Measurements from ENCODE around the gene FNDC3B. TPM values are rescaled to one million over a fixed set of nuclear protein-coding genes. Genes with fewer than 3 reads are reported as not detected.

The FNDC3B gene
- total and polyA plus RNA-seq, 9 of the 15 experiments (the other 6 are each of a cell fraction or from before 2014, with no cell fraction given): 7.0 to 35.8 (median 16.2) TPM

GRCh38 chr3:172072543-172072942, 33.2 kb downstream of the FNDC3B start (continued):
- TF ChIP-seq RERE (CRISPR knock-in tag; IDR thresholded peaks at IDR 0.05; ENCODE audit: borderline replicate concordance) (no peak), CBFA2T3 (IDR thresholded peaks at IDR 0.05) (peak; percentile 57), CHAMP1 (IDR thresholded peaks at IDR 0.05) (no peak), EWSR1 (IDR thresholded peaks at IDR 0.05; ENCODE audit: borderline replicate concordance, low read depth, partially characterized antibody) (no peak), SUPT5H (IDR thresholded peaks at IDR 0.05) (no peak), MXI1 (IDR thresholded peaks at IDR 0.05; ENCODE audit: low read depth, low read length) (no peak), RAD51 (IDR thresholded peaks at IDR 0.05; ENCODE audit: borderline replicate concordance, low read depth) (no peak), POLR3G (IDR thresholded peaks at IDR 0.05; ENCODE audit: extremely low read depth, insufficient read length, insufficient replicate concordance) (no peak), TCF3 (CRISPR knock-in tag; IDR thresholded peaks at IDR 0.05) (peak; percentile 41; the same call in 1 of the 2 replicates), GATAD2A (IDR thresholded peaks at IDR 0.05) (0 out of 2 replicates have a peak, but pooled peaks have one; percentile 12), MEIS2 (IDR thresholded peaks at IDR 0.05; ENCODE audit: partially characterized antibody) (peak; percentile 14), MCM5 (IDR thresholded peaks at IDR 0.05; ENCODE audit: low read depth) (no peak), ARID1B (IDR thresholded peaks at IDR 0.05) (peak; percentile 53; the same call in 1 of the 2 replicates), GATAD2B (IDR thresholded peaks at IDR 0.05; ENCODE audit: borderline replicate concordance) (no peak), TEAD4 (IDR thresholded peaks at IDR 0.05; ENCODE audit: low read length) (0 out of 2 replicates have a peak, but pooled peaks have one; percentile 29), TEAD4 (CRISPR knock-in tag; IDR thresholded peaks at IDR 0.05; ENCODE audit: borderline replicate concordance) (no peak), POLR2A (conservative IDR thresholded peaks at IDR 0.05) (no peak), E2F4 (CRISPR knock-in tag; IDR thresholded peaks at IDR 0.05; ENCODE audit: low read depth) (no peak)
